ENCODE data around the gene PDCD2L.

The PDCD2L gene

GRCh38 chr19:34381399-34382251 lies 22.6 kb upstream of the PDCD2L start:
- no peak overlapping the region for H3K9ac ChIP-seq (ENCODE audit: low read depth, low read length)
- no peaks in the 10 kb centered on the region for H3K9me3 ChIP-seq (ENCODE audit: insufficient read depth, low read length, severe bottlenecking)
- no peak overlapping the region for H3K4me2 ChIP-seq (ENCODE audit: insufficient read depth, low read length)
- no peaks in the 10 kb centered on the region for H3K4me1 ChIP-seq (ENCODE audit: insufficient read depth, low read length)
- H2AFZ ChIP-seq (ENCODE audit: low read depth, low read length), result no peak overlapping the region
- H3K27me3 ChIP-seq (ENCODE audit: insufficient read depth, low read length, poor library complexity), result no peaks in the 10 kb centered on the region
- no peak for DNase-seq
- no peaks in the 10 kb centered on the region for H3K79me2 ChIP-seq (ENCODE audit: insufficient read depth, low read length)
- no peak for TF ChIP-seq EZH2 (IDR thresholded peaks at IDR 0.05; ENCODE audit: borderline replicate concordance, low read depth, low read length, severe bottlenecking)
- TF ChIP-seq, protein P1, sequence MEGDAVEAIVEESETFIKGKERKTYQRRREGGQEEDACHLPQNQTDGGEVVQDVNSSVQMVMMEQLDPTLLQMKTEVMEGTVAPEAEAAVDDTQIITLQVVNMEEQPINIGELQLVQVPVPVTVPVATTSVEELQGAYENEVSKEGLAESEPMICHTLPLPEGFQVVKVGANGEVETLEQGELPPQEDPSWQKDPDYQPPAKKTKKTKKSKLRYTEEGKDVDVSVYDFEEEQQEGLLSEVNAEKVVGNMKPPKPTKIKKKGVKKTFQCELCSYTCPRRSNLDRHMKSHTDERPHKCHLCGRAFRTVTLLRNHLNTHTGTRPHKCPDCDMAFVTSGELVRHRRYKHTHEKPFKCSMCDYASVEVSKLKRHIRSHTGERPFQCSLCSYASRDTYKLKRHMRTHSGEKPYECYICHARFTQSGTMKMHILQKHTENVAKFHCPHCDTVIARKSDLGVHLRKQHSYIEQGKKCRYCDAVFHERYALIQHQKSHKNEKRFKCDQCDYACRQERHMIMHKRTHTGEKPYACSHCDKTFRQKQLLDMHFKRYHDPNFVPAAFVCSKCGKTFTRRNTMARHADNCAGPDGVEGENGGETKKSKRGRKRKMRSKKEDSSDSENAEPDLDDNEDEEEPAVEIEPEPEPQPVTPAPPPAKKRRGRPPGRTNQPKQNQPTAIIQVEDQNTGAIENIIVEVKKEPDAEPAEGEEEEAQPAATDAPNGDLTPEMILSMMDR (IDR thresholded peaks at IDR 0.05; ENCODE audit: borderline replicate concordance, extremely low read depth, low read length, poor library complexity, severe bottlenecking), result no peak
- H3K36me3 ChIP-seq (ENCODE audit: insufficient read depth, low read length), result peaks cover 81% of the 10 kb centered on the region
- no peak overlapping the region for H3K4me3 ChIP-seq (ENCODE audit: low read depth in 1 of 2, low read length in 2 of 2)
- peaks cover 8% of the 10 kb centered on the region; the same call in 1 of the 2 replicates for H4K20me1 ChIP-seq (ENCODE audit: insufficient read depth, low read length)
- no peak for ATAC-seq (ENCODE audit: insufficient read depth, low read depth)
- H3K27ac ChIP-seq (ENCODE audit: low read length), result no peak overlapping the region

DNA sequence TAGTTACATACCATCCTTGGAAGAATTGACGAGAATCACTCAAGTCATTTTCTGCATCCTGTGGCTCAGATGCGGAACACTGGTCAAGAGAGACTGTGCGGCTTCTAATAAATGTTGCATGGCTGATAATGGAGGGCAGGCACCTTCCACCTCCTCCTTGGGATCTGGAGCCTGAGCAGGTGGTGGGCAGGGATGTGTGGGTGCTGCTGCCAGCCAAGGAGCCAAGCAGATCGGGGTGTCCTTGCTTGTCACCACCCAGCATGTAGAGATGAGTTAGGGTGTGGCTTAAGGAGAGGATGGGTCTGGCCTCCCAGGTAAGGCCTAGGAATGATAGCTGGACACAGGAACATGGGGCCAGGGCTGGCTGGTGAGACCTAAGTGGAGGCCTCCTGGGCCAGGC lies 21.7 kb upstream of the PDCD2L start:
- H2AFZ ChIP-seq (ENCODE audit: low read depth, low read length), result no peak overlapping the region
- H3K36me3 ChIP-seq (ENCODE audit: insufficient read depth, low read length), result peaks cover 86% of the 10 kb centered on the region
- no peak for DNase-seq
- no peaks in the 10 kb centered on the region for H3K27me3 ChIP-seq (ENCODE audit: insufficient read depth, low read length, poor library complexity)
- no peaks in the 10 kb centered on the region for H3K79me2 ChIP-seq (ENCODE audit: insufficient read depth, low read length)
- peaks cover 11% of the 10 kb centered on the region; the same call in 1 of the 2 replicates for H4K20me1 ChIP-seq (ENCODE audit: insufficient read depth, low read length)
- H3K27ac ChIP-seq (ENCODE audit: low read length), result no peak overlapping the region
- no peak overlapping the region for H3K4me2 ChIP-seq (ENCODE audit: insufficient read depth, low read length)
- H3K4me1 ChIP-seq (ENCODE audit: insufficient read depth, low read length), result no peaks in the 10 kb centered on the region
- H3K4me3 ChIP-seq (ENCODE audit: low read depth in 1 of 2, low read length in 2 of 2), result no peak overlapping the region
- no peak overlapping the region for H3K9ac ChIP-seq (ENCODE audit: low read depth, low read length)
- TF ChIP-seq EZH2 (IDR thresholded peaks at IDR 0.05; ENCODE audit: borderline replicate concordance, low read depth, low read length, severe bottlenecking), result no peak
- ATAC-seq (ENCODE audit: insufficient read depth, low read depth), result no peak
- H3K9me3 ChIP-seq (ENCODE audit: insufficient read depth, low read length, severe bottlenecking), result no peaks in the 10 kb centered on the region

GRCh38 chr19:34383599-34383998 lies 20.6 kb upstream of the PDCD2L start:
- H2AFZ ChIP-seq (ENCODE audit: low read depth, low read length), result no peak overlapping the region
- peaks cover 82% of the 10 kb centered on the region for H3K36me3 ChIP-seq (ENCODE audit: insufficient read depth, low read length)
- DNase-seq (no peak), ATAC-seq (ENCODE audit: insufficient read depth, low read depth) (no peak)
- H3K4me1 ChIP-seq (ENCODE audit: insufficient read depth, low read length), result no peaks in the 10 kb centered on the region
- no peak overlapping the region for H3K27ac ChIP-seq (ENCODE audit: low read length)
- H4K20me1 ChIP-seq (ENCODE audit: insufficient read depth, low read length), result peaks cover 11% of the 10 kb centered on the region; the same call in 1 of the 2 replicates
- no peaks in the 10 kb centered on the region for H3K27me3 ChIP-seq (ENCODE audit: insufficient read depth, low read length, poor library complexity)
- H3K9me3 ChIP-seq (ENCODE audit: insufficient read depth, low read length, severe bottlenecking), result no peaks in the 10 kb centered on the region
- no peak for TF ChIP-seq EZH2 (IDR thresholded peaks at IDR 0.05; ENCODE audit: borderline replicate concordance, low read depth, low read length, severe bottlenecking)
- TF ChIP-seq, protein P1 (IDR thresholded peaks at IDR 0.05; ENCODE audit: borderline replicate concordance, extremely low read depth, low read length, poor library complexity, severe bottlenecking), result no peak
- H3K4me2 ChIP-seq (ENCODE audit: insufficient read depth, low read length), result no peak overlapping the region
- no peak overlapping the region for H3K4me3 ChIP-seq (ENCODE audit: low read depth in 1 of 2, low read length in 2 of 2)
- H3K9ac ChIP-seq (ENCODE audit: low read depth, low read length), result no peak overlapping the region
- no peaks in the 10 kb centered on the region for H3K79me2 ChIP-seq (ENCODE audit: insufficient read depth, low read length)

DNA sequence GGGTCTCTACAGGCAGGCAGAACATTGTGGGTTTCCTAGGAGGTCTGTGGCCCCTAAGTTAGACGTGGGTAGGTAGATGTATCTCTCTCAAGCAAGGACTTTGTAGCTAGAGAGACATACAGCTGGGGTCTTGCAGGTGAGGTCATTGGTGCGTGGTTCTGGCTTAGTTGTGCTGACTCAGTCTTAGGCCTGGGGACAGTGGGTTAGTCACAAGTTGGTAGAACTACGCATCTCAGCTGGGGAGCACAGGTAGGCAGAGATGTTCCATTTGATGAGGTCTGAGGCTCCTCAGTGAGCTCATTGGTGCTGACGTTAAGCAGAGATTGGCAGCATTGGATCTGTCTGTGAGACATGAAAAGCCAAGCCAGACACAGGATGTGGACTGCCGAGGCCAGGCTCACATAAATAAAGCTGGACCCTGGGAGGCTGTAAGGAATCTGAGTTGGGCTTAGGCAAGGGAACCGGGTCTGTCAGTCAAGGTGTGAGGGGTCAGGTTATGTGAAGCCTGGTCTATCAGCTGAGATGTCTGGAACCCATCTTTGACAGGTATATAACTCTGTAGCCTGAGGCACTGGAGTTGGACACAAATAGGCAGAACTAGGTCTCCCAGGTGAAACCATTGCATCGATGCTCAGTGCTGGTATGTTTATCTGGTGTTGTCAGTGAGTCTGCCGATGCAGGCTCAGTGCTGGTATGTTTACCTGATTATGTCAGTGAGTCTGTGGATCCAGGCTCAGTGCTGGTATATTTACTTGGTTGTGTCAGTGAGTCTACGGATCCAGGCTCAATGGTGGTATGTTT lies 17.4 kb upstream of the PDCD2L start:
- no peak overlapping the region for H3K9ac ChIP-seq (ENCODE audit: low read depth, low read length)
- no peaks in the 10 kb centered on the region for H3K4me1 ChIP-seq (ENCODE audit: insufficient read depth, low read length)
- H2AFZ ChIP-seq (ENCODE audit: low read depth, low read length), result no peak overlapping the region
- no peak overlapping the region for H3K4me2 ChIP-seq (ENCODE audit: insufficient read depth, low read length)
- ATAC-seq (ENCODE audit: insufficient read depth, low read depth) (no peak), DNase-seq (no peak)
- H3K79me2 ChIP-seq (ENCODE audit: insufficient read depth, low read length), result no peaks in the 10 kb centered on the region
- H3K27me3 ChIP-seq (ENCODE audit: insufficient read depth, low read length, poor library complexity), result no peaks in the 10 kb centered on the region
- no peaks in the 10 kb centered on the region for H3K9me3 ChIP-seq (ENCODE audit: insufficient read depth, low read length, severe bottlenecking)
- peaks cover 14% of the 10 kb centered on the region; the same call in 1 of the 2 replicates for H4K20me1 ChIP-seq (ENCODE audit: insufficient read depth, low read length)
- peaks cover 76% of the 10 kb centered on the region for H3K36me3 ChIP-seq (ENCODE audit: insufficient read depth, low read length)
- TF ChIP-seq, protein P1 (IDR thresholded peaks at IDR 0.05; ENCODE audit: borderline replicate concordance, extremely low read depth, low read length, poor library complexity, severe bottlenecking), result no peak
- TF ChIP-seq EZH2 (IDR thresholded peaks at IDR 0.05; ENCODE audit: borderline replicate concordance, low read depth, low read length, severe bottlenecking), result no peak
- H3K4me3 ChIP-seq (ENCODE audit: low read depth in 1 of 2, low read length in 2 of 2), result no peak overlapping the region
- no peak overlapping the region for H3K27ac ChIP-seq (ENCODE audit: low read length)
